ENCODE measurements around the gene AGRP. TPM values are rescaled to one million over a fixed set of nuclear protein-coding genes. Genes with fewer than 3 reads are reported as not detected.

The AGRP gene
- total RNA-seq, 1 donor from 2014 or later = not detected

DNA sequence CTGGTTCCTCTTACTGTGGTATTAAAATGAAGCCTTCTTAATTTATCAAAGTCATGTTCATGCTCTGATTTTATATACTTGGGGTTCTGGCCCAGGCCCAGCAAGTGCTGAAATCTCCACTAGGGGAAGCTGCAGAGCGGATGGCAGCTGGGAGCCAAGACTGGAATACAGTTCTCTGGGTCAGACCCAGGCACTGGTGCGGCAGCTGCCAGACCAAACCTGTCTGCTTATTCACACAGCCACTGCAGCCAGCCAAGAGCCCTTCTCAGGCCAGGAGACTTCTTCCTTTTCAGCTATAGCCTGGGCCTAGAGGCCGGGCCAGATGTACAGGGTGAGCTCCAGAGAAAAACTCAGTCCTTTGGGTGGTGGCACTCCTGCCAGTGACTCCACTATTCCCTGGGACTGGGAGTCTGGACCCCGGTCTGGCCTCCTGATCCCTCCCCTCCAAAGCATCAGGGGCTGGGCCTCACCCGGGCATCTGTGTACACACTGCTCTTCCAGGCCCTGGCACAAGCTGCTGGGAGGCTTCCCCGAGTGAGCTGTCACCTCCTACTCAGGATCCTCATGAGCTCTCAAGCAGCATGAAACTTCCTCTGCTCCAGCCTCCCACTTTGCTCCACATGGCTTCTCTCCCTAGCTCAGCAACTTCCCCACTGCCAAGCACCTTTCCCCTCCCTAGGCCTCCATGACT is 26.8 kb downstream of the AGRP start:
- H3K4me3 ChIP-seq = no peak overlapping the region
- intact Hi-C loops (cut with micrococcal nuclease) = no loop called here
- no peaks in the 10 kb centered on the region for H3K9me3 ChIP-seq (replicated peaks)
- no peaks in the 10 kb centered on the region for H3K27me3 ChIP-seq (ENCODE audit: low read depth)
- H3K36me3 ChIP-seq = peaks cover 16% of the 10 kb centered on the region
- peaks cover 66% of the 10 kb centered on the region for H3K4me1 ChIP-seq
- DNase-seq = peak; percentile 72
- TF ChIP-seq, protein P1, sequence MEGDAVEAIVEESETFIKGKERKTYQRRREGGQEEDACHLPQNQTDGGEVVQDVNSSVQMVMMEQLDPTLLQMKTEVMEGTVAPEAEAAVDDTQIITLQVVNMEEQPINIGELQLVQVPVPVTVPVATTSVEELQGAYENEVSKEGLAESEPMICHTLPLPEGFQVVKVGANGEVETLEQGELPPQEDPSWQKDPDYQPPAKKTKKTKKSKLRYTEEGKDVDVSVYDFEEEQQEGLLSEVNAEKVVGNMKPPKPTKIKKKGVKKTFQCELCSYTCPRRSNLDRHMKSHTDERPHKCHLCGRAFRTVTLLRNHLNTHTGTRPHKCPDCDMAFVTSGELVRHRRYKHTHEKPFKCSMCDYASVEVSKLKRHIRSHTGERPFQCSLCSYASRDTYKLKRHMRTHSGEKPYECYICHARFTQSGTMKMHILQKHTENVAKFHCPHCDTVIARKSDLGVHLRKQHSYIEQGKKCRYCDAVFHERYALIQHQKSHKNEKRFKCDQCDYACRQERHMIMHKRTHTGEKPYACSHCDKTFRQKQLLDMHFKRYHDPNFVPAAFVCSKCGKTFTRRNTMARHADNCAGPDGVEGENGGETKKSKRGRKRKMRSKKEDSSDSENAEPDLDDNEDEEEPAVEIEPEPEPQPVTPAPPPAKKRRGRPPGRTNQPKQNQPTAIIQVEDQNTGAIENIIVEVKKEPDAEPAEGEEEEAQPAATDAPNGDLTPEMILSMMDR (IDR thresholded peaks at IDR 0.05; ENCODE audit: borderline replicate concordance) = peak; percentile 65
- H3K27ac ChIP-seq (replicated peaks) = peak overlapping the region; percentile 83

DNA sequence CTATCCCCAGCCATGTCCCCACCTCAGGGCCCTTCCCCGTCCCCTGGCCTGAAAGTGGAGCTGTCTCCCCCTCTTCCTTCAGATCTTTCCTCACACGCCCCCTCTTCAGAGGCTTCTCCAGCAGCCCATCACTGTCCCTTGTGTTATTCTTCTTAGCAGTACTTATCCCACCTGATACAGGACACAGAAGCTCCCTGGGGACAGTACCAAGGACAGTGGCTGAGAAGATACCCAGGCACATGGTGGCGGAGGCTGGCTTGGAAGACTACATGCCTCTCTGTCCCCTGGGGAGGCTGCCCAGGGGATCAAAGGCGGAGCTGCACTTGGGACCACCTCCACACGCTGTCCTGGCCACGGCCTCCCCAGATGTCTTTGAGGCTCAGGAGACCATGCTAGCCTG is 28.5 kb downstream of the AGRP start:
- Histone ChIP-seq H3K27ac (replicated peaks) (no peak overlapping the region), H3K36me3 (peaks cover 25% of the 10 kb centered on the region), H3K9me3 (replicated peaks) (no peaks in the 10 kb centered on the region), H3K4me1 (peaks cover 66% of the 10 kb centered on the region), H3K27me3 (ENCODE audit: low read depth) (no peaks in the 10 kb centered on the region), H3K4me3 (no peak overlapping the region)
- TF ChIP-seq, protein P1 (IDR thresholded peaks at IDR 0.05; ENCODE audit: borderline replicate concordance) = no peak
- intact Hi-C loops (cut with micrococcal nuclease) = no loop called here
- DNase-seq = no peak

- intact Hi-C loops (cut with micrococcal nuclease) = no loop called here
- TF ChIP-seq, protein P1 (IDR thresholded peaks at IDR 0.05; ENCODE audit: borderline replicate concordance) = no peak
- no peak for DNase-seq
- peaks cover 25% of the 10 kb centered on the region for H3K36me3 ChIP-seq
- H3K4me1 ChIP-seq = peaks cover 66% of the 10 kb centered on the region
- no peak overlapping the region for H3K27ac ChIP-seq (replicated peaks)
- H3K9me3 ChIP-seq (replicated peaks) = no peaks in the 10 kb centered on the region
- H3K27me3 ChIP-seq (ENCODE audit: low read depth) = no peaks in the 10 kb centered on the region
- H3K4me3 ChIP-seq = no peak overlapping the region
Observed at GRCh38 chr16:67454104-67454503, 29.2 kb downstream of the AGRP start.

DNA sequence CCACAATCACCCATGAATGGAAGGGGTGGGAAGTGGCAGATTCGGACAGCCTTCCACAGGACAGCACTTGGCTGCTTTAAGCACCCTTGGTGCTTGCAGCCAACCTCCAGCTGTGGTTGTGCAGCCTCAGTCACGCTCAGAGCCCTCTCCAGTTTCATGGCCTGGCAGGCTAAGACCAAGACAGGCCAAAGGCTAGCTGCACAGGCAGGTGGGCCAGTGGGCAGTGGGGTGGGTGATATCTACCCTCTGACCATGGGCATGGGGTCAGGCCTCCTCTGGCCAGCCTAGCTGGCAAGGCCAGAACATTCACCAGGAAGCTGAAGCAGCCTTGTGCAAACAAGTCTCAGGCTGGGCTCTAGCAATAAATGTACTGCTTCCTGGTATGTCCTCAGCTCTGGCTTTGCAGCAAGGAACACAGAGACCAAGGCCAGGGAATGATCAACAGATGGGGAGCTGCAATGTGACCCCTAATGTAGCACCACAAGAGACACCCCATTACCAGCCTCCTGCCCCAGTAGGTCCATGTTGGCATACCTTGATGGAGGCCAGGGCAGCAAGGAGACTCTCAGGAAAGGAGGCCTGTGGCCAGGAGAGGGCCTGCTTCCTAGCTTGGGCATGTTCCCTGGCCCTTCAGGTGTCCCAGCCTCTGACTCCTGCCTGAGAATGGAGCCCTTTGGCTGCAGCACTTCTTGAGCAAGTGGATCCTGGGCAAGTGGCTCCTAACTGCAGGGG is 31.5 kb downstream of the AGRP start:
- peaks cover 28% of the 10 kb centered on the region for H3K36me3 ChIP-seq
- H3K4me3 ChIP-seq = no peak overlapping the region
- peak; percentile 36 for DNase-seq
- TF ChIP-seq, protein P1 (IDR thresholded peaks at IDR 0.05; ENCODE audit: borderline replicate concordance) = no peak
- intact Hi-C loops (cut with micrococcal nuclease) = no loop called here
- no peaks in the 10 kb centered on the region for H3K9me3 ChIP-seq (replicated peaks)
- peaks cover 66% of the 10 kb centered on the region for H3K4me1 ChIP-seq
- H3K27ac ChIP-seq (replicated peaks) = peak overlapping the region; percentile 74
- H3K27me3 ChIP-seq (ENCODE audit: low read depth) = no peaks in the 10 kb centered on the region

DNA sequence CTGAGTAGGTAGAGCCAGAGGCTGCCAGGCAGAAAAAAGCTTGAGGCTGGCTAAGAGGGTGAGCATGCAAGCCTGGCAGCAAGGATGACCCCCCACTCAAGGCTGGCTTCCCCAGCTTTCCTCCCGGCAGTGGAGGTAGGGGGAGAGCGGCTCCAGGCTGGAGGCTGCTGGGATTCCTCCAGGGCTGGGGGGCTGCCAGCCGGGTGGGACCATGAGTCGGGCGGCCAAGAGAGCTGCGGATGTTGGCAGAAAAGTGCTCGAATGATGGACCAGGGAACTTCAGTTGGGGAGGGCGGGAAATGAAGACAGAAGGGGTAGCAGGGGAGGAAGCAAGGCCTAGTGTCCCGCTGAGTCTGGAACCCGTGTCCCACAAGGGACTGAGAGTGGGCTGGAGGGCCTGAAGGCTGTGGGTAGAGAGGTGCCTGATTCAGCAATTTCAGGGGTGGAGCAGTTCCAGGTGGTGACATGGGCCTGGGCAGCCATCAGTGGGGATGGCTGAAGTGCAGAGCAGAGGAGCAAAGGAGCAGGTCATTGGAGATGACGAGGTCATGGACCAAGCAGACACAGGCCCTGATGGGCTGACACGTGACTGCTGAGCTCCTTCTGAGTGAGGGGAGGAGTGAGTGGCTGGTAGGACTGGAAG is 32.2 kb downstream of the AGRP start:
- H3K9me3 ChIP-seq (replicated peaks) = no peaks in the 10 kb centered on the region
- peak; percentile 58 for DNase-seq
- TF ChIP-seq, protein P1 (IDR thresholded peaks at IDR 0.05; ENCODE audit: borderline replicate concordance) = no peak
- intact Hi-C loops (cut with micrococcal nuclease) = no loop called here
- H3K4me3 ChIP-seq = no peak overlapping the region
- peaks cover 66% of the 10 kb centered on the region for H3K4me1 ChIP-seq
- no peaks in the 10 kb centered on the region for H3K27me3 ChIP-seq (ENCODE audit: low read depth)
- peak overlapping the region; percentile 74 for H3K27ac ChIP-seq (replicated peaks)
- peaks cover 28% of the 10 kb centered on the region for H3K36me3 ChIP-seq

Measured in left ventricle myocardium inferior (tissue), 1 donor.